NB4 (cell line): Measurements from ENCODE around the gene XDH.

Experiments used
- DNase-seq: peaks from one replicate; pipeline ENCODE4 v3.0.0; 2010; ENCODE audit warnings: low read depth
- H3K4me3 ChIP-seq: one replicate; pipeline ENCODE4 v1.5.1; 2011; ENCODE audit warnings: mild to moderate bottlenecking, low read depth, low read length, moderate library complexity
- CTCF ChIP-seq: IDR thresholded peaks from one replicate; pipeline ENCODE4 v1.5.1; 2012; ENCODE audit warnings: low read depth, low read length
- MAX ChIP-seq: IDR thresholded peaks from 2 replicates; pipeline ENCODE4 v1.6.1; 2011; ENCODE audit warnings: low read depth, low read length
- MYC ChIP-seq: IDR thresholded peaks from 2 replicates; pipeline ENCODE4 v1.6.1; 2011; ENCODE audit warnings: low read depth, low read length
- POLR2A ChIP-seq: IDR thresholded peaks from 2 replicates; pipeline ENCODE4 v1.6.1; 2011; ENCODE audit warnings: mild to moderate bottlenecking; ENCODE audit not compliant: insufficient read length; ENCODE audit errors: extremely low read depth

XDH gene

GRCh38 chr2:31327505-31327904, 87.0 kb downstream of the XDH start:
- no peak for TF ChIP-seq CTCF
- TF ChIP-seq MAX: no peak
- TF ChIP-seq MYC: no peak
- no peak for TF ChIP-seq POLR2A
- H3K4me3 ChIP-seq: no peak overlapping the region
- no peak for DNase-seq

- DNase-seq: no peak
- no peak for TF ChIP-seq MYC
- no peak for TF ChIP-seq POLR2A
- TF ChIP-seq CTCF: no peak
- no peak for TF ChIP-seq MAX
- no peak overlapping the region for H3K4me3 ChIP-seq
Observed at GRCh38 chr2:31324016-31324633, 90.4 kb downstream of the XDH start.

GRCh38 chr2:31322371-31322770, 92.2 kb downstream of the XDH start:
- TF ChIP-seq MYC: no peak
- no peak for TF ChIP-seq CTCF
- TF ChIP-seq MAX: no peak
- TF ChIP-seq POLR2A: no peak
- no peak for DNase-seq
- no peak overlapping the region for H3K4me3 ChIP-seq

GRCh38 chr2:31319406-31320175, 95.0 kb downstream of the XDH start:
- peak; percentile 95 for DNase-seq
- peak overlapping the region; percentile 49 for H3K4me3 ChIP-seq
- TF ChIP-seq MAX (peak; percentile 39), CTCF (no peak)

GRCh38 chr2:31318361-31319336, 95.9 kb downstream of the XDH start:
- TF ChIP-seq CTCF (no peak), POLR2A (no peak), MYC (peak; percentile 51), MAX (peak; percentile 48)
- H3K4me3 ChIP-seq: peak overlapping the region; percentile 49
- DNase-seq: peak; percentile 98
